Measurements from ENCODE around the gene FADS2.
A peak's percentile ranks its signal among the peaks of the same experiment; 100 is the strongest.

DNA sequence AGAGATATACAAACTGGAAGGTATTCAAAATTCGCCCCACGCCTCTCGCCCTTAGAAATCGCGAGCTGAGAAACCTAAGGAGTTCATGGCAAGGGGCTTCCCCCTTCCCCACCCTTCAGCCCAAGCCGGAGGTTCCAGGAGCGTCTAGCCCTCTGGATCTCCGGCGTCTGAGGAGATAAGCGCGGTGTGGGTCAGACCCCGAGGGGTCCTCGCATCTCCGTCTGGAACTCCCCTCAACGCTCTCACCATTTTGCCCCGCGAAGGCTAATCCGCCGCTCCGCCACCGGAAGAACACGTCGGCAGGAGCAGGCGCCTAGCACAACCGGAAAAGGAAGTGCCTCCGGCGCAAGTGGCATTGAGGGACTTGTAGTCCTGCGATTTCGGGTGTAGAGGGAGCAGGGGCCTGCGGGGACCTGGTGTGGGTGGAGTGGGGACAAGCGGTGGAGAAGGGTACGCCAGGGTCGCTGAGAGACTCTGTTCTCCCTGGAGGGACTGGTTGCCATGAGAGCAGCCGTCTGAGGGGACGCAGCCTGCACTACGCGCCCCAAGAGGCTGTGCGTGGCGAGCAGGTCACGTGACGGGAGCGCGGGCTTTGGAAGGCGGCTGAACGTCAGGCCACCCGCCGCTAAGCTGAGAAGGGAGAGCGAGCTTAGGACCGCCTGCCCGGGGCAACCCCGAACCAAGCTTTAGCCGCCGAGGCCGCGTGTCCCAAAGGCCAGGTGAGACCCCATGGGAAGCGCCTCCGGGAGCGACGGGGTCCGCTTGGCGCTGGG lies 35.6 kb upstream of the FADS2 start, which contains the start of the genes FEN1 and TMEM258:
- TF ChIP-seq POLR2A (IDR thresholded peaks at IDR 0.05), result peak in 2 of 4 donors; percentile 36 to 69
- TF ChIP-seq, protein P1, sequence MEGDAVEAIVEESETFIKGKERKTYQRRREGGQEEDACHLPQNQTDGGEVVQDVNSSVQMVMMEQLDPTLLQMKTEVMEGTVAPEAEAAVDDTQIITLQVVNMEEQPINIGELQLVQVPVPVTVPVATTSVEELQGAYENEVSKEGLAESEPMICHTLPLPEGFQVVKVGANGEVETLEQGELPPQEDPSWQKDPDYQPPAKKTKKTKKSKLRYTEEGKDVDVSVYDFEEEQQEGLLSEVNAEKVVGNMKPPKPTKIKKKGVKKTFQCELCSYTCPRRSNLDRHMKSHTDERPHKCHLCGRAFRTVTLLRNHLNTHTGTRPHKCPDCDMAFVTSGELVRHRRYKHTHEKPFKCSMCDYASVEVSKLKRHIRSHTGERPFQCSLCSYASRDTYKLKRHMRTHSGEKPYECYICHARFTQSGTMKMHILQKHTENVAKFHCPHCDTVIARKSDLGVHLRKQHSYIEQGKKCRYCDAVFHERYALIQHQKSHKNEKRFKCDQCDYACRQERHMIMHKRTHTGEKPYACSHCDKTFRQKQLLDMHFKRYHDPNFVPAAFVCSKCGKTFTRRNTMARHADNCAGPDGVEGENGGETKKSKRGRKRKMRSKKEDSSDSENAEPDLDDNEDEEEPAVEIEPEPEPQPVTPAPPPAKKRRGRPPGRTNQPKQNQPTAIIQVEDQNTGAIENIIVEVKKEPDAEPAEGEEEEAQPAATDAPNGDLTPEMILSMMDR (IDR thresholded peaks at IDR 0.05), result peak in 3 of 6 experiments; percentile 3 to 29 (median 27)
